ENCODE data around the gene AIPL1. TPM values are rescaled to one million over a fixed set of nuclear protein-coding genes. Genes with fewer than 3 reads are reported as not detected.

AIPL1 gene
- total and polyA plus RNA-seq, 10 donors: 0.10 to 0.34 (median 0.26) TPM; not detected in 4

GRCh38 chr17:6380915-6381438 lies 53.9 kb downstream of the AIPL1 start:
- DNase-seq: no peak
- Histone ChIP-seq H3K4me1 (no peaks in the 10 kb centered on the region), H3K36me3 (no peaks in the 10 kb centered on the region), H3K9me3 (peaks cover 0 to 17% (median 0%) of the 10 kb centered on the region in 8 donors), H3K27me3 (replicated peaks in 1 of 7) (peaks cover 0 to 40% (median 0%) of the 10 kb centered on the region in 7 donors), H3K27ac (no peak overlapping the region), H3K4me3 (no peak overlapping the region)
- TF ChIP-seq, protein P1, sequence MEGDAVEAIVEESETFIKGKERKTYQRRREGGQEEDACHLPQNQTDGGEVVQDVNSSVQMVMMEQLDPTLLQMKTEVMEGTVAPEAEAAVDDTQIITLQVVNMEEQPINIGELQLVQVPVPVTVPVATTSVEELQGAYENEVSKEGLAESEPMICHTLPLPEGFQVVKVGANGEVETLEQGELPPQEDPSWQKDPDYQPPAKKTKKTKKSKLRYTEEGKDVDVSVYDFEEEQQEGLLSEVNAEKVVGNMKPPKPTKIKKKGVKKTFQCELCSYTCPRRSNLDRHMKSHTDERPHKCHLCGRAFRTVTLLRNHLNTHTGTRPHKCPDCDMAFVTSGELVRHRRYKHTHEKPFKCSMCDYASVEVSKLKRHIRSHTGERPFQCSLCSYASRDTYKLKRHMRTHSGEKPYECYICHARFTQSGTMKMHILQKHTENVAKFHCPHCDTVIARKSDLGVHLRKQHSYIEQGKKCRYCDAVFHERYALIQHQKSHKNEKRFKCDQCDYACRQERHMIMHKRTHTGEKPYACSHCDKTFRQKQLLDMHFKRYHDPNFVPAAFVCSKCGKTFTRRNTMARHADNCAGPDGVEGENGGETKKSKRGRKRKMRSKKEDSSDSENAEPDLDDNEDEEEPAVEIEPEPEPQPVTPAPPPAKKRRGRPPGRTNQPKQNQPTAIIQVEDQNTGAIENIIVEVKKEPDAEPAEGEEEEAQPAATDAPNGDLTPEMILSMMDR (IDR thresholded peaks at IDR 0.05 in 8 of 11, conservative IDR thresholded peaks at IDR 0.05 in 3 of 11): no peak
- TF ChIP-seq POLR2A (IDR thresholded peaks at IDR 0.05) (no peak), POLR2AphosphoS5 (IDR thresholded peaks at IDR 0.05) (no peak)
- intact Hi-C loops (cut with DNase I; ENCODE audit: low total_unique reads): no loop called here
- 82 to 93% (median 85%) methylated on average over 6 of the region's 6 CpGs for WGBS, 5 donors

DNA sequence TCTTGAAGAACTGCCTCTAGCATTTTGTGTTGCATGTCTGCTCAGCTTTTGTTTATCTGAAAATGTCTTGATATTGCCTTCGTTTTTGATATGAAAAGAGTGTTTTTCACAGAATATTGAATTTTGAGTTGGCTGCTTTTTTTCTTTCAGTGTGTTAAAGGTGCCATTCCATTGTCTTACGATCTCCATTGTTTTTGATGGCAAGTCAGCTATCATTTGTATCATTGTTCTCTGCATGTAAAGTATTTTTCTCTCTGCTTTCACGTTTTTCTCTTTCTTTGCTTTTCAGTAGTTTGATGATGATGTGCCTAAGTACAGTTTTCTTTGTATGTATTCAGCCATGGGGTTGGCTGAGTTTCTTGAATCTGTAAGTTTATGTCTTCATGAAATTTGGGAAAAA lies 57.0 kb downstream of the AIPL1 start:
- WGBS, 5 donors: 58 to 78% (median 69%) methylated on average over 3 of the region's 3 CpGs
- no peak overlapping the region for H3K27ac ChIP-seq
- H3K9me3 ChIP-seq: peaks cover 0 to 17% (median 0%) of the 10 kb centered on the region in 8 donors
- intact Hi-C loops (cut with DNase I; ENCODE audit: low total_unique reads): no loop called here
- peaks cover 0 to 4% (median 0%) of the 10 kb centered on the region in 6 donors for H3K4me1 ChIP-seq
- H3K36me3 ChIP-seq: no peaks in the 10 kb centered on the region
- no peak for DNase-seq
- H3K4me3 ChIP-seq: no peak overlapping the region
- TF ChIP-seq, protein P1 (IDR thresholded peaks at IDR 0.05 in 8 of 11, conservative IDR thresholded peaks at IDR 0.05 in 3 of 11): no peak
- no peak for TF ChIP-seq POLR2A (IDR thresholded peaks at IDR 0.05)
- TF ChIP-seq POLR2AphosphoS5 (IDR thresholded peaks at IDR 0.05): no peak
- H3K27me3 ChIP-seq (replicated peaks in 1 of 7): peaks cover 0 to 43% (median 0%) of the 10 kb centered on the region in 7 donors

- Histone ChIP-seq H3K36me3 (no peaks in the 10 kb centered on the region), H3K4me3 (no peak overlapping the region), H3K27ac (no peak overlapping the region), H3K27me3 (replicated peaks in 1 of 7) (peaks cover 0 to 35% (median 0%) of the 10 kb centered on the region in 7 donors), H3K4me1 (peaks cover 0 to 4% (median 0%) of the 10 kb centered on the region in 6 donors), H3K9me3 (peaks cover 0 to 17% (median 0%) of the 10 kb centered on the region in 8 donors)
- no peak for DNase-seq
- TF ChIP-seq POLR2AphosphoS5 (IDR thresholded peaks at IDR 0.05): no peak
- TF ChIP-seq, protein P1 (IDR thresholded peaks at IDR 0.05 in 8 of 11, conservative IDR thresholded peaks at IDR 0.05 in 3 of 11): no peak
- no peak for TF ChIP-seq POLR2A (IDR thresholded peaks at IDR 0.05)
- WGBS, 5 donors: 52 to 72% (median 69%) methylated on average over 11 of the region's 11 CpGs
- intact Hi-C loops (cut with DNase I; ENCODE audit: low total_unique reads): no loop called here
Observed at GRCh38 chr17:6376931-6377361, 58.0 kb downstream of the AIPL1 start.

DNA sequence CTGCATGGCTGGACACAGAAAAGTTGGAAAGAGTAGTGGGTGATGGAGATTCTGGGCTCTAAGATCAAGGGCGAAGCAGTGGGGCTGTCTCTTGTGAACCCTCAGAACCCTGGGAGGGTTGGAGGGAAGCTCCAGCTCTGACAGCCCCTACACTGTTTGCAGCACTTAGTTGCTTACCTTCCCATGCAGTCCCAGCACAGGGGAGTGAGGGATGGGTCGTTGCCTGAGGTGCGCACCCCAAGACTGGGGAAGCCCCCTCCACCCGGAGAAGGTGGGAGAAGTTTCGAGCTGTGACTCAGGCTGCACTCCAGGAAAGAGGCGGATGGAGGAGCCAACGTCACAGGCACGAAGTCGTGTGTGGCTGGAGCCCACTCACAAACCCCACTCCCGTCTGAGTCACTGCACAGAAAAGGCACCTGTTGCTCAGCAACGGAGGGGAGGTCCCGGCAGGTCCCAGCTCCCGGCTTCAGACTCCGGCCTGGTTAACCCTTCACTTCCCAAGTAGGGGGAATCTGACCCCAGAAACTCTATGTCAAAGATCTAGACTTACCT lies 60.1 kb downstream of the AIPL1 start:
- peaks cover 0 to 35% (median 0%) of the 10 kb centered on the region in 7 donors for H3K27me3 ChIP-seq (replicated peaks in 1 of 7)
- H3K36me3 ChIP-seq: no peaks in the 10 kb centered on the region
- no peak overlapping the region for H3K4me3 ChIP-seq
- WGBS, 5 donors: 8 to 17% (median 14%) methylated on average over 9 to 14 of the region's 14 CpGs
- intact Hi-C loops (cut with DNase I; ENCODE audit: low total_unique reads): no loop called here
- H3K9me3 ChIP-seq: peaks cover 0 to 17% (median 0%) of the 10 kb centered on the region in 8 donors
- TF ChIP-seq, protein P1 (IDR thresholded peaks at IDR 0.05 in 8 of 11, conservative IDR thresholded peaks at IDR 0.05 in 3 of 11): no peak
- TF ChIP-seq POLR2A (IDR thresholded peaks at IDR 0.05) (no peak), POLR2AphosphoS5 (IDR thresholded peaks at IDR 0.05) (no peak)
- no peak for DNase-seq
- peaks cover 0 to 4% (median 0%) of the 10 kb centered on the region in 6 donors for H3K4me1 ChIP-seq
- H3K27ac ChIP-seq: no peak overlapping the region
